Activated CD4-positive, CD25-positive, alpha-beta regulatory T cell treated with anti-CD3 and anti-CD28 coated beads, Interleukin-2, amount 50 U/mL, for 24 hours (primary cell): ENCODE results near the gene CEP70.
A peak's percentile ranks its signal among the peaks of the same experiment; 100 is the strongest.
"Not testable (repeated sequence)": the region's sequence is repeated elsewhere in the genome, so short reads cannot be mapped to it uniquely, and the experiment has no call there.

ENCODE experiments used
- ATAC-seq, 2 donors: fragments of 150-1000 bp; cut with Tn5 transposase; one replicate each; pipeline ENCODE4 v1.10.0; 2021; ENCODE audit warnings: mild to moderate bottlenecking in 1 of 2, moderate library complexity in 1 of 2

The CEP70 gene, protein sequence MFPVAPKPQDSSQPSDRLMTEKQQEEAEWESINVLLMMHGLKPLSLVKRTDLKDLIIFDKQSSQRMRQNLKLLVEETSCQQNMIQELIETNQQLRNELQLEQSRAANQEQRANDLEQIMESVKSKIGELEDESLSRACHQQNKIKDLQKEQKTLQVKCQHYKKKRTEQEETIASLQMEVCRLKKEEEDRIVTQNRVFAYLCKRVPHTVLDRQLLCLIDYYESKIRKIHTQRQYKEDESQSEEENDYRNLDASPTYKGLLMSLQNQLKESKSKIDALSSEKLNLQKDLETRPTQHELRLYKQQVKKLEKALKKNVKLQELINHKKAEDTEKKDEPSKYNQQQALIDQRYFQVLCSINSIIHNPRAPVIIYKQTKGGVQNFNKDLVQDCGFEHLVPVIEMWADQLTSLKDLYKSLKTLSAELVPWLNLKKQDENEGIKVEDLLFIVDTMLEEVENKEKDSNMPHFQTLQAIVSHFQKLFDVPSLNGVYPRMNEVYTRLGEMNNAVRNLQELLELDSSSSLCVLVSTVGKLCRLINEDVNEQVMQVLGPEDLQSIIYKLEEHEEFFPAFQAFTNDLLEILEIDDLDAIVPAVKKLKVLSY

GRCh38 chr3:138594150-138594934 lies at the start of gene CEP70:
CEP70 (minus strand) TSS chr3:138594260; CDS start chr3:138572927, 21,333 bp downstream.
- ATAC-seq = peak; percentile 93 to 94

- ATAC-seq = no peak
Measured at GRCh38 chr3:138642927-138643253, 48.8 kb upstream of the CEP70 start.

DNA sequence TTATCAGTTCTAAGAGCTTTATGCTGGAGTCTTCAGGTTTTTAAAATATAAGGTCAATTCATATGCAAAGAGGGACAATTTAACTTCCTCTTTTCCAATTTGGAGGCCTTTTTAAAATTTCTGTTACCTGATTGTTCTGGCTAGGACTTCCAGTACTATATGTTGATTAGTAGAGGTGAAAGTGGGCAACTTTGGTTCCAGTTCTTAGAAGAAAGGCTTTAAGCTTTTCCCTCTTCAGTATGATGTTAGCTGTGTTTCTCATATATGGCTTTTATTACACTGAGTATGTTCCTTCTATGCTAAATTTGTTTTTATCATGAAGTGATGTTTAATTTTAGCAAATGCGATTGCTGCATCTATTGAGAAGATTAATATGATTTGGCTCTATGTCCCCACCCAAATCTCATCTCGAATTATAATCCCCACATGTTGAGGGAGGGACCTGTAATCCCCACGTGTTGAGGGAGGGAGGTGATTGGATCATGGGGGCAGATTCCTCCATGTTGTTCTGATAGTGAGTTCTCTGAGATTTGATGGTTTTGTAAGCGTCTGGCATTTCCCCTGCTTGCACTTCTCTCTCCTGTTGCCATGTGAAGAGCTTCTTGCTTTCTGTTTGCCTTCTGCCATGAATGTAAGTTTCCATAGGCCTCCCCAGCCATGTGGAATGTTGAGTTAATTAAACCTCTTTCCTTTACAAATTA lies 48.3 kb upstream of the CEP70 start:
- no peak for ATAC-seq

DNA sequence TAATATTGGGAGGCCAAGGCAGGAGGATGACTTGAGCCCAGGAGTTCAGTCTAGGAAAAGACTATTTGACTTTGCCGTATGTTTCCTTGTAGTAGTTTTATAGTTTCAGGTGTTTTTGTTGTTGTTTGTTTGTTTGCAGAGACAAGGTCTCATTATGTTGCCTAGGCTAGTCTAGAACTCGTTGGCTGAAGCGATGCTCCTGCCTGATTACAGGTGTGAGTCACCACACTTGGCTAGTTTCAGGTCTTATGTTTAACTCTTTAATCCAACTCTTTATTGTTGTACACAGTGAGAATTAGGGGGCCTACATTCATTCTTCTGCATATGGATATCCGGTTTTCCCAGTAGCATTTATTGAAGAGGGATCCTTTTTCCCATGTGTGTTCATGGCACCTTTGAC lies 46.5 kb upstream of the CEP70 start:
- no peak for ATAC-seq

- ATAC-seq = no peak
Measured at GRCh38 chr3:138638641-138639040, 44.6 kb upstream of the CEP70 start.

DNA sequence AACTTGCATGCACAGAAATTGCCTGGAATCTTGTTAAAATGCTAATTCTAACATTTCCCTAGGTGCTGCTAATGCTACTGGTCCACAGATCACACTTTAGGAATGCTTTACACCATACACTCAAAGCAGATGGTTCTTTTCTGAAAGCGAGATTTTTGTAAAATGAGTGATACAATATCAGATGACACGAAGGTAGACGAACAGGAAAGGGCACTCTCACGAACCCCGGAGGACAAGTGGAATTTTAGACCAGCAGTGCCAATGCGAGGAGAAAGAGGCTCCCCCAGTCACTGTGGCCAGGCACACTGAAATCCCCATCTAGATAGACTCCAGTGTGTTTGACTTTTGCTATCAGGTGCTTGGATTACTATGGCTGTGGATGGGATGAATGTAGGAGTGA lies 35.5 kb upstream of the CEP70 start:
- no peak for ATAC-seq

DNA sequence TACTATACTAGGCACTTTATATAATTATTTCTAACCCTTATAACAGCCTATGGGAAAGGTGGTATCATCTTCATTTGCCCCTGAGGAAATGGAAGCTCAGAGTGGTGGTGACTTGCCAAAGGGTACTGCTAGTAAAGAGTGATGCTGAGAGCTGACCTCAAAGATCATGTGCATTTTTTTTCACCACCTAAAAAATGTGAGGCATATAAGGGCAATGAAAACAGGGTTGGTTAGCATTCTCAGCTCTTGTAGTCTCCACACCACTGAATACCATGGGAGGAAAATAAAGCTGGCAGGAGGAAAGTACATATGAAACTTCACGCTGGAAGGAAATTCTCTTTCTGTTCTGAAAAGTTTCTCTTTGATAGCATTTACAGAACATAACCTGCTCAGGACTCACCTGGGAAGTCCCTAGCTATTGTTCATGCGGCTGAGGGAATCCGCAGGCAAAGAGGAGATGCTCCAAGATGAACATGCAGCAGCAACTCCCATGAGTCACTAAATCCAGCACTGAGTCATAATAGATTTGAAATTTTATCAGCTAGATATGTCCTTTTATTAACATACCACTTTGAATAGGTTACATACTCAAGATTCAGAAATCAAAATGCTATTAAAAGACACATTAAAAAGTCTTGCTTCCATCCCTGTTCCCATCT lies 31.8 kb upstream of the CEP70 start:
- ATAC-seq = no peak

- ATAC-seq = no peak
Measured at GRCh38 chr3:138624518-138624917, 30.5 kb upstream of the CEP70 start.

- ATAC-seq = no peak
Measured at GRCh38 chr3:138620431-138620830, 26.4 kb upstream of the CEP70 start.

DNA sequence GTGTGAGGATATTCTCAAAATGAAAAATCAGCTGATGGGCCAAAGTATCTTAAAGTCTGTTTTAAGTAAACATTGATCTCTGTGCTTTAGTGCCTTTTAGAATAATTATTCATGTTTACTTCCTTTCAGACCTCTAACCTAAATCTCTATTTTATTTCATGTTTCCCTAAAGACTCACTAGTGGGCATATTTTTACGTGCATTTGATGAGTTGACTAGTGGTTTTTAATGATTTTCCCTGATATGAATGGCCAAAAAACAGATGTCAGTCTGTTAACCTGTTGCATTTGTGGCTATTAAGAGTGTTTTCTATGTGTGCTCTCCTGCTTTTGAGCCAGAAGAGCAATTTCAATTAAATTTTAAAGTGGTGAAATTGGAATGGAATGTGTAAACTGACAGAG lies 21.4 kb upstream of the CEP70 start:
- no peak for ATAC-seq

DNA sequence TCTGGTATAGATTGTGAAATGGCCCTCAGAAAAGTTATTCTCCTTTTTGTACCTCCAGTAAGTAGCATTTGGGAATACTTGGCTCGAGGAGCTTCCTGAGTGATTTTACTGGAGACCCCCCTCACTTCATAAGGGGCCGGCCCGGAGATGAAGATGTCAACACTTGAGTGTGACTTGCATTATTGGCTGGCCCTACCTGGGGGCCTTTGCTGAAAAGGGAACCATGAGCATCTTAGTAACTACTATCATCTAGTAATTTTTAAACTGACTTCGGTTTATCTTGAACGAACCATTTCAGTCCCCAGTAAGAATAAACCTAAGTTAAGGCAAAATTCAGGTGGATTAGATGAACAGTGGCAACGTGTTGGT lies 15.8 kb upstream of the CEP70 start:
- no peak for ATAC-seq

GRCh38 chr3:138608322-138609135 lies 14.5 kb upstream of the CEP70 start, which contains the start of gene FAIM:
FAIM (plus strand) TSS chr3:138608771; CDS start chr3:138619727, 10,956 bp downstream.
- peak; percentile 75 to 79 for ATAC-seq

DNA sequence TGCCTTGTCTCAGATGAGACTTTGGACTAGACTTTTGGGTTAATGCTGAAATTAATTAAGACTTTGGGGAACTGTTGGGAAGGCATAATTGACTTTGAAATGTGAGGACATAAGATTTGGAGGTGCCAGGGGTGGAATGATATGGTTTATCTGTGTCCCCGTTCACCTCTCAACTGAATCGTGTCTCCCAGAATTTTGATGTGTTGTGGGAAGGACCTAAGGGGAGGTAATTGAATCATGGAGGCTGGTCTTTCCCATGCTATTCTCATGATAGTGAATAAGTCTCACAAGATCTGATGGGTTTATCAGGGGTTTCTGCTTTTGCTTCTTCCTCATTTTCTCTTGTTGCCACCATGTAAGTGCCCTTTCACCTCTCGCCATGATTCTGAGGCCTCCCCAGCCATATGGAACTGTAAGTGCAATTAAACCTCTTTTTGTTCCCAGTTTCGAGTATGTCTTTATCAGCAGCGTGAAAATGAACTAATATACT lies 10.1 kb upstream of the CEP70 start:
- not testable (repeated sequence) for ATAC-seq

- not testable (repeated sequence) for ATAC-seq
Measured at GRCh38 chr3:138601661-138602060, 7.6 kb upstream of the CEP70 start.

DNA sequence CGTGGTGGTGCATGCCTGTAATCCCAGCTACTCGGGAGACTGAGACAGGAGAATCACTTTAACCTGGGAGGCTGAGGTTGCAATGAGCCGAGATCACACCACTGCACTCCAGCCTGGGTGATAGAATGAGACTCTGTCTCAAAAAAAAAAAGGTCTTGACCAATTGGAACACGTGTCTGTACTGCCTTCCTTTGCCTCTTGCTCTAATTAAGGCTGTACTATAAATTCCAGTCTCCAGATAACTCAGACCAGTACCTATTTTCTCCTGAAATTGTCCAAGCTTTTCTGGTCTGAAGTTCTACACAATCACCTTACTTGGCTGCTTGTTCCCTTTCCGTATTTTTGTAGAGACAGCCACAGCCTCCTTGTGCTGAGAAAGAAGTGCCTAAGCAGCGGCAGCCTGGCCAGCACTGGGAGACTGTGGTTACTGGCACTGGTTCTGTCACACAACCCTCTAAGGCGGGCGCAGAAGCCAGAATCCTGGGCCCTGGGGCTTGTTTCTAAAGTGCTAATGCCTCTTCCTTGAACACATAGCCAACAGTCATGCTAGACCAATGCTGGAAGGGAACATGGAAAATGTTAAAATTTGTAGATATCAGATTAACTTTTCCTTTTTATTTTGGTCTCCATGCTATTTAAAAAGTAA lies 6.2 kb upstream of the CEP70 start:
- ATAC-seq = no peak

DNA sequence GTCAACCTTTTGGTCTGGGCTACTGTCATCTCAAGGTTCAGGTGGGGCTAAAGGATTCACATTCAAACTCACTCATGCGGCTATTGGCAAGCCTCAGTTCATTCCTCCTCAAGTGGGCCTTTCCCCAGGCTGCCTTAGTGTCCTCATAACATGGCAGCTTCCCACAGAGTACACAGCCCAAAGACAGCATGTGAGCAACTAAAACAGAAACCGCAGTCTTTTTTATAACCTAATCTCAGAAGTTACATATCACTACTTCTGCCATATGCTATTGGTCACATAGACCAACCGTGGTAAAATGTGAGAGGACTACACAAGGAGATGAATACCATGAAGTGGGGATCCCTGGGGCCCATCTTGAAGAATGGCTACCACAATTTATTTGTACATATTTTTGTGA lies 4.5 kb upstream of the CEP70 start:
- no peak for ATAC-seq

- not testable (repeated sequence) for ATAC-seq
Measured at GRCh38 chr3:138597186-138597976, 3.3 kb upstream of the CEP70 start.

DNA sequence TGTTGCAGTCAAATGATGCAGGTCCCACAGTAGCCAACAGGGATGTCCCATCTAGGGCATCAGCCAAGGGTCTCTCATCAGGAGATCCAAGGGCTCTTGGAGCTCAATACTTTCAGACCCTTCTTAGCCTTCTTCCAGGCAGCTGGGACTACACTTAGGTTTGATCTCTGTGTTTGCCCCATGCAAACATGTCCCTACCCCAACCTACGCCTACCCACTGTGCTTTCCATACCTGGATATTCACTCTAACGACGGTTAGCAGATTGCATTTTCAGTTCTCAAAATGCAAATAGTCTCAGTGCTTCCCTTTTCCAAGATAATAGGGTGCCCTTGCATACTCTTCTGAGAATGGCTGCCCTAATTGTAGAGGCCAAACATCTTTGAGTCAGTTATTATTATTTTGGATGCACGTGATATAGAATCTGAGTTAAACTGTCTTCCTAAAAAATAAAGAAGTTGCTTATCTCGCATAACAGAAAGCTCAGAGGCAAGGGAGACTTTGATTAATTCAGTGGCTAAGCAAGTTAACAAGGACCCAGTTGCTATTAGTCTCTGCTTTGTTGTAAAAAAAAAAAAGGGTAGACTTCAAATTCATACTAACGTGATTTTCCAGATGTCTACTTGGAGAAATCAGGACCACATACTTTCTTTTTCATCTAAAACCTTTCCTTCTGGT lies 1.0 kb upstream of the CEP70 start:
- ATAC-seq = no peak

DNA sequence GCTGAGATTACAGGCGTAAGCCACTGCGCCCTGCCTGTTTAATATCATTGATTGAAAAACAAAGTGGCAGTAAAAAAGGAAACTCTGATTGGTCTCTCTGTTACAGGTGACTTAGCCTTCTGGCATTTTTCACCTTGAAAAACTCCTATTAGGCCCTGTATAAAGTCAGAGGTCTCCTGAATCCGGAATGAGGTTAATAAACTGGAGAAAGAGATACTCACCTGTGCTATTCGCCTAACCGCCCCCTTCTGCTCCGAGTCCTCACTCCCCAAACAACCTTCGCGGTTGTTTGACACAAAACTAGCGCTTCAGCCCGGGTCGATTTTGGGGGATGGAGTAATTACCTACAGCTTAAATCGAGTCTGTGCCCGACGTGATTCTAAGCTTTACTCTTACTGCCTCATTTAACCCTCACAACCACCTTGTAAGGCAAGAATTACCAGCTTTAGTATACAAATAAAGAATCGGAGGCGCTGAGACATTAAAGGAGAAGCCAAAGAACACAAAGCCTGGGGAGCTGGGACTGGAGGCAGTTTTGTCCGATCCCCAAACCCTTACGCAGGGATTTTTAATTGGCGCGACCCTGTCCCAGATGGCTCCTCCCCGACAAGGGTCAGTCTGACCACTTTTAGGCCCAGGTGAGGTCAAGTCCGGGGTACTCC lies 441 bp downstream of the CEP70 start:
- ATAC-seq = no peak
